CD4-positive, alpha-beta T cell (primary cell): ENCODE results near the gene COL18A1. TPM values are rescaled to one million over a fixed set of nuclear protein-coding genes. Genes with fewer than 3 reads are reported as not detected.

Experiments used
- ATAC-seq: fragments of 200-7000 bp; cut with Tn5 transposase; one replicate; pipeline ENCODE4 v1.10.0; 2022; ENCODE audit warnings: mild to moderate bottlenecking; ENCODE audit not compliant: poor library complexity
- CTCF ChIA-PET: fragments of 350-600 bp; sonication (Branson Sonifier 250); formaldehyde crosslinking; loops from one replicate; lab custom pipeline; 2021; ENCODE audit warnings: antibody characterized with exemption, inconsistent platforms; lab: Charles Lee
- POLR2A ChIA-PET: fragments of 350-600 bp; sonication (Branson Sonifier 250); formaldehyde crosslinking; loops from one replicate; lab custom pipeline; 2021; ENCODE audit warnings: antibody characterized with exemption, inconsistent platforms; lab: Charles Lee
- DNase-seq, 14 experiments: peaks; one replicate each; pipeline ENCODE4 v3.0.0-alpha.2; 2013 to 2020; ENCODE audit warnings: mixed read lengths in 2 of 14
- H3K27ac ChIP-seq, 2 donors: one replicate each; pipeline versions ENCODE4 v1.5.1 to v1.7.0; 2013; ENCODE audit warnings: low read length in 2 of 2, low read depth in 1 of 2, mild to moderate bottlenecking in 1 of 2
- H3K27me3 ChIP-seq, 2 experiments: 1 replicate in 1 of 2; 2 replicates in 1 of 2; pipeline versions ENCODE4 v1.6.1 to v1.7.0; 2013; ENCODE audit warnings: low read length in 2 of 2, control low read depth in 1 of 2, mild to moderate bottlenecking in 1 of 2, moderate library complexity in 1 of 2; ENCODE audit not compliant: insufficient read depth in 2 of 2, control insufficient read depth in 1 of 2
- H3K36me3 ChIP-seq: one replicate; pipeline ENCODE4 v1.6.1; 2013; ENCODE audit warnings: low read length, control low read depth; ENCODE audit not compliant: insufficient read depth
- H3K4me1 ChIP-seq: one replicate; pipeline ENCODE4 v1.6.1; 2013; ENCODE audit warnings: low read length, control low read depth; ENCODE audit not compliant: insufficient read depth
- H3K4me3 ChIP-seq: one replicate; pipeline ENCODE4 v1.5.1; 2013; ENCODE audit warnings: mild to moderate bottlenecking, low read length, moderate library complexity
- H3K9me3 ChIP-seq, 2 experiments: 1 replicate in 1 of 2; 2 replicates in 1 of 2; pipeline versions ENCODE4 v1.6.1 to v1.7.0; 2013; ENCODE audit warnings: low read length in 2 of 2, mild to moderate bottlenecking in 2 of 2, control low read depth in 1 of 2, moderate library complexity in 1 of 2; ENCODE audit not compliant: control insufficient read depth in 1 of 2, insufficient read depth in 1 of 2
- H3K27ac Mint-ChIP-seq: one replicate; pipeline ENCODE4 v1.8.0; 2020; ENCODE audit warnings: mixed read lengths
- H3K27me3 Mint-ChIP-seq: one replicate; pipeline ENCODE4 v1.8.0; 2021; ENCODE audit warnings: mixed read lengths
- H3K36me3 Mint-ChIP-seq: one replicate; pipeline ENCODE4 v1.8.0; 2021; ENCODE audit warnings: low read depth, mixed read lengths
- H3K4me1 Mint-ChIP-seq: one replicate; pipeline ENCODE4 v1.8.0; 2021; ENCODE audit warnings: low read depth, mixed read lengths
- H3K4me3 Mint-ChIP-seq: one replicate; pipeline ENCODE4 v1.8.0; 2020; ENCODE audit warnings: mild to moderate bottlenecking, mixed read lengths
- H3K9me3 Mint-ChIP-seq: one replicate; pipeline ENCODE4 v1.8.0; 2020; ENCODE audit warnings: mixed read lengths
- intact Hi-C, 2 experiments: fragments of 100-400 bp; cut with DNase I in 1 of 2; cut with micrococcal nuclease in 1 of 2; formaldehyde crosslinking; loops; one replicate each; pipeline versions ENCODE4 v1.15.1 to v1.9.0; 2023 to 2025; cut with DNase I, micrococcal nuclease
- total RNA-seq, 174 experiments: library from RNA in 2 of 174; stranded (reverse) in 2 of 174; gene quantifications; one replicate each; pipeline ENCODE4 v1.2.3 and lab custom pipeline; 2021 to 2026
- TF ChIP-seq, protein P1 (sequence below): fragments of 200-600 bp; IDR thresholded peaks from one replicate; pipeline ENCODE4 v1.8.0; 2022; ENCODE audit warnings: antibody characterized with exemption, mild to moderate bottlenecking

The COL18A1 gene
- total RNA-seq, 2 experiments from 2014 or later, result 15.2 to 16.0 TPM

DNA sequence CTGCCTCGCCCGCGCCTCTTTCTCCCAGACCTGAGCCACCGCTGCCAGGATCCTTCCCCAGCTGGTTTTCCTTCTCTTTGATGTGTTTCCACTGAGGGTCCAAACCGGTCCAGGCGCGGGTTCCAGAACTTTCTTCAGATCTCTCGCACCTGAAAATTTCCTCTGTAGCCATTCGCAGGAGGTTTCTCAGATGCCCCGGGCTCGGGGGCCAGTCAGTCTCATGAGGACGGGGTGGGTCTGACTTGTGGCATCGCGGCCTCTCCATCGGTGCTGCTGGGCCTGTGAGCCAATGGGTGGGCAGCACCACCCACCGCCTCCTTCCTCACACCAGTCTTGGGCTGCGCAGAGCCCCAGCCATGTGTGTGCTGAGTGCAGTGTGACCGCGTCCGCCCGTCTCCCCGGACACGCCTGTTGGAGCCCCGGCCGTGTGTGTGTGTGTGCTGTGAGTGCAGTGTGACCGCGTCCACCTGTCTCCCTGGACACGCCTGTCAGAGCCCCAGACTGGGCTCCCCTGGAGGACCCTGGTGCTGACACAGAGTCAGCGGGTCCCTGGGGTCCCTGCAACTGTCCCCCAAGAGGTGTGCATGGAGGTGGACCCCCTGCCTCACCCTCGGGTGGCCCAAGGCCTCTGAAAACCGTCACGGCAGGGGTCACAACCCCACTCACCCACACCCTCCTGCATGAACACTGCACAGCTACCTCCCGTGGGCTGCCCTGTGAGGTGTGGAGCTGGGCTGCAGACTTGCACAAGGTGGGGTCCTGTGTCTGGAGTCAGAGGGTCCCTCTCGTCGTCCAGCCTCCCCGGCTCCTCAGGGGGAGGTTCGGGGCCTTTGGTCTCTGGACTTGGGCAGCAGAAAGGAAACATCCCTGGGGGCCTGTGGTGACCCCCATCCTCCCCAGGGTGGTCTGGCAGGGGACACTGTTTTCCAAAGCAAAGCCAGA, 20.2 kb downstream of the COL18A1 start:
- ChIA-PET POLR2A (no interaction called here), CTCF (no interaction called here)
- intact Hi-C loops, result no loop called here
- Mint-ChIP-seq H3K27ac (no peak overlapping the region), H3K4me1 (no peaks in the 10 kb centered on the region), H3K36me3 (no peaks in the 10 kb centered on the region), H3K4me3 (no peak overlapping the region), H3K27me3 (no peaks in the 10 kb centered on the region), H3K9me3 (no peaks in the 10 kb centered on the region)
- DNase-seq, result no peak
- Histone ChIP-seq H3K4me3 (no peak overlapping the region), H3K27ac (no peak overlapping the region), H3K4me1 (no peaks in the 10 kb centered on the region), H3K27me3 (no peaks in the 10 kb centered on the region), H3K36me3 (no peaks in the 10 kb centered on the region), H3K9me3 (no peaks in the 10 kb centered on the region)
- no peak for ATAC-seq
- TF ChIP-seq, protein P1, sequence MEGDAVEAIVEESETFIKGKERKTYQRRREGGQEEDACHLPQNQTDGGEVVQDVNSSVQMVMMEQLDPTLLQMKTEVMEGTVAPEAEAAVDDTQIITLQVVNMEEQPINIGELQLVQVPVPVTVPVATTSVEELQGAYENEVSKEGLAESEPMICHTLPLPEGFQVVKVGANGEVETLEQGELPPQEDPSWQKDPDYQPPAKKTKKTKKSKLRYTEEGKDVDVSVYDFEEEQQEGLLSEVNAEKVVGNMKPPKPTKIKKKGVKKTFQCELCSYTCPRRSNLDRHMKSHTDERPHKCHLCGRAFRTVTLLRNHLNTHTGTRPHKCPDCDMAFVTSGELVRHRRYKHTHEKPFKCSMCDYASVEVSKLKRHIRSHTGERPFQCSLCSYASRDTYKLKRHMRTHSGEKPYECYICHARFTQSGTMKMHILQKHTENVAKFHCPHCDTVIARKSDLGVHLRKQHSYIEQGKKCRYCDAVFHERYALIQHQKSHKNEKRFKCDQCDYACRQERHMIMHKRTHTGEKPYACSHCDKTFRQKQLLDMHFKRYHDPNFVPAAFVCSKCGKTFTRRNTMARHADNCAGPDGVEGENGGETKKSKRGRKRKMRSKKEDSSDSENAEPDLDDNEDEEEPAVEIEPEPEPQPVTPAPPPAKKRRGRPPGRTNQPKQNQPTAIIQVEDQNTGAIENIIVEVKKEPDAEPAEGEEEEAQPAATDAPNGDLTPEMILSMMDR, result no peak

DNA sequence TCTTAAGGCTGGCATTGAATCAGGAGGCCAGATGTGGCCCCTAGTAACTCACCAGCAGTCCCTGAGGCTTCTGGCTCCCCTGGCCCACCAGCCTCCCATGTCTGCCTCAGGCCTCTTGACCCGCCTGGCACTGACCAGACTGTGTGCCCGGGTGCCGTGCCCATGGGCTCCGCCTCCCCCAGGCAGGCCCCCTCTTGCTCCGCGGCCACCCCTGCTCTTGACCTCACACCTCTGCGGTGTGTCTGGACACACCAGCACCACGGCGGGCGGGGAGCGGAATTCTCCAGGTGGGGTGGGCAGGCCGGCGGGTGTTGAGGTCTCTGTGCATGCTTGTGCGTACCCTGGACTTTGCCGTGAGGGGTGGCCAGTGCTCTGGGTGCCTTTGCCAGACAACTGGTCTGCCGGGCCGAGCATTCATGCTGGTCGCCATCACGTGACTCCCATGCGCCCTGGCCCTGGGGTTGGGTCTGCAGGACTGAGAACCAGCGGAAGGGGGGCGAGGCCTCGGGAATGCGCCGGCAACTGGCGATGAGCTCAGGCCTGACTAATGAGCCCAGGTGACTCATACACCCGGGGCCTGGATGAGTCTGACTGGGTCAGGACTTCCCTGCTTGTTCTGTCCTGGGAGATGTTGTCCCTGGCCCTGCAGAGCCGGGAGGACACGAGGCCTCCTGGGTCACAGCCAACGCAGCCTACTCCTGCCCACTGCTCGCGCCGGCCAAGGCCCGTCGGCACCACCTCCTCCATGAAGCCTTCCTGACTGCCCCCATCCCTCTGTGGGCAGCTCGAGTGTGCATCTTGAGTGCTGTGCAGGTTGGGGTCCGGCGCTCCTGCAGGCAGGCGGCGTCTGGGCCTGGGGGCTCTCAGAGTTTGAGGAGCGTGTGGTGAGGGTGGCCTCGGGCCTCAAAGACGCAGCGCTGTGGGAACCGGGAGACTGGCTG, 22.6 kb downstream of the COL18A1 start:
- H3K36me3 ChIP-seq, result no peaks in the 10 kb centered on the region
- DNase-seq, result no peak
- TF ChIP-seq, protein P1, result no peak
- no peaks in the 10 kb centered on the region for H3K4me1 ChIP-seq
- no peaks in the 10 kb centered on the region for H3K36me3 Mint-ChIP-seq
- no peaks in the 10 kb centered on the region for H3K4me1 Mint-ChIP-seq
- no peak overlapping the region for H3K27ac ChIP-seq
- intact Hi-C loops, result no loop called here
- CTCF ChIA-PET, result no interaction called here
- ATAC-seq, result no peak
- no peak overlapping the region for H3K27ac Mint-ChIP-seq
- no peaks in the 10 kb centered on the region for H3K9me3 ChIP-seq
- no peak overlapping the region for H3K4me3 Mint-ChIP-seq
- H3K4me3 ChIP-seq, result no peak overlapping the region
- no peaks in the 10 kb centered on the region for H3K9me3 Mint-ChIP-seq
- POLR2A ChIA-PET, result no interaction called here
- no peaks in the 10 kb centered on the region for H3K27me3 ChIP-seq
- no peaks in the 10 kb centered on the region for H3K27me3 Mint-ChIP-seq

DNA sequence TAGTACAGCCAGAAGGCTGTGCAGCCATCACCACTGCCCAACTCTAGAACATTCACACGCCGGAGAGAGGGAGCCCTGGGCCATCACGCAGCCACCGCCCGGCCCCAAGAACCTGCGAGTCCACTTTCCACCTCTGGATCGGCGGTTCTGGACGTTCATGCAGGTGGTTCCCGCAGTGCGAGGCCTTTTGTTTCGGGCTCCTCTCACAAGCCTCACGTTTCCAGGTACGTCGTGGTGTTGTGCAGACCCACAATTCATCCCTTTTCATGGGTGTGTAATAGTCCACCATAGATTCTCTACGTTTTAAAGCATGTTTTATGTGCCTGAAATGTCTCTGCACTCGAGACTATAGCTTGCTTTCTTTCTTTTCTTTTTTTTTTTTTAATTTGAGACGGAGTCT, 23.6 kb downstream of the COL18A1 start:
- ATAC-seq, result no peak
- H3K9me3 Mint-ChIP-seq, result no peaks in the 10 kb centered on the region
- H3K27me3 Mint-ChIP-seq, result no peaks in the 10 kb centered on the region
- H3K9me3 ChIP-seq, result no peaks in the 10 kb centered on the region
- H3K4me1 Mint-ChIP-seq, result no peaks in the 10 kb centered on the region
- H3K27me3 ChIP-seq, result no peaks in the 10 kb centered on the region
- DNase-seq, result no peak
- H3K4me3 ChIP-seq, result no peak overlapping the region
- TF ChIP-seq, protein P1, result no peak
- POLR2A ChIA-PET, result no interaction called here
- H3K36me3 ChIP-seq, result no peaks in the 10 kb centered on the region
- CTCF ChIA-PET, result no interaction called here
- intact Hi-C loops, result no loop called here
- no peak overlapping the region for H3K27ac ChIP-seq
- H3K4me1 ChIP-seq, result no peaks in the 10 kb centered on the region
- no peak overlapping the region for H3K27ac Mint-ChIP-seq
- H3K36me3 Mint-ChIP-seq, result no peaks in the 10 kb centered on the region
- no peak overlapping the region for H3K4me3 Mint-ChIP-seq
